WTC11 (cell line): ENCODE data around the gene ATPAF1. TPM values are rescaled to one million over a fixed set of nuclear protein-coding genes. Genes with fewer than 3 reads are reported as not detected.

Source experiments
- ATAC-seq: fragments of 200-7000 bp; cut with Tn5 transposase; 2 replicates; pipeline ENCODE4 v1.10.0; 2021; ENCODE audit warnings: mild to moderate bottlenecking, moderate library complexity
- CTCF ChIA-PET: fragments of 300-600 bp; sonication (Branson Sonifier 250); formaldehyde crosslinking; loops from one replicate; lab custom pipeline; 2021; ENCODE audit warnings: antibody characterized with exemption; lab: Charles Lee
- POLR2A ChIA-PET: fragments of 350-600 bp; sonication (Branson Sonifier 250); formaldehyde crosslinking; loops from one replicate; lab custom pipeline; 2021; ENCODE audit warnings: antibody characterized with exemption; lab: Charles Lee
- DNase-seq: peaks from one replicate; pipeline ENCODE4 v3.0.0; 2021; ENCODE audit warnings: low spot score
- H3K27ac Mint-ChIP-seq: 2 replicates; pipeline ENCODE4 v1.8.0; 2021; ENCODE audit warnings: mixed read lengths
- H3K27me3 Mint-ChIP-seq: 2 replicates; pipeline ENCODE4 v1.8.0; 2021; ENCODE audit warnings: low read depth, mild to moderate bottlenecking, moderate library complexity, mixed read lengths
- H3K36me3 Mint-ChIP-seq: 2 replicates; pipeline ENCODE4 v1.8.0; 2021; ENCODE audit warnings: mixed read lengths
- H3K4me1 Mint-ChIP-seq: 2 replicates; pipeline ENCODE4 v1.8.0; 2022; ENCODE audit warnings: mixed read lengths
- H3K4me3 Mint-ChIP-seq: 2 replicates; pipeline ENCODE4 v1.8.0; 2021; ENCODE audit warnings: mild to moderate bottlenecking, moderate library complexity, mixed read lengths
- H3K9me3 Mint-ChIP-seq: 2 replicates; pipeline ENCODE4 v1.8.0; 2021; ENCODE audit warnings: mixed read lengths
- AFF4 ChIP-seq: sonication (generic); formaldehyde crosslinking; IDR thresholded peaks from 2 replicates; pipeline ENCODE4 v1.8.1; 2023; ENCODE audit warnings: mild to moderate bottlenecking, missing genetic modification reagents, borderline replicate concordance
- CREM ChIP-seq: sonication (generic); formaldehyde crosslinking; IDR thresholded peaks from 2 replicates; pipeline ENCODE4 v1.8.1; 2022; ENCODE audit warnings: mild to moderate bottlenecking, missing genetic modification reagents, moderate library complexity
- ELF4 ChIP-seq: sonication (generic); formaldehyde crosslinking; IDR thresholded peaks from 2 replicates; pipeline ENCODE4 v1.8.1; 2022; ENCODE audit warnings: low read depth, mild to moderate bottlenecking, moderate library complexity, missing genetic modification reagents
- FOXJ3 ChIP-seq: sonication (generic); formaldehyde crosslinking; IDR thresholded peaks from 2 replicates; pipeline ENCODE4 v1.9.0; 2021; ENCODE audit warnings: missing genetic modification reagents, mild to moderate bottlenecking, borderline replicate concordance
- GRHL2 ChIP-seq: fragments of 250-450 bp; sonication (Bioruptor Pico); IDR thresholded peaks from 2 replicates; pipeline ENCODE4 v1.8.0; 2022; ENCODE audit warnings: mild to moderate bottlenecking, moderate library complexity; ENCODE audit not compliant: insufficient replicate concordance, severe bottlenecking
- IRF2 ChIP-seq: sonication (generic); formaldehyde crosslinking; IDR thresholded peaks from 2 replicates; pipeline ENCODE4 v1.8.0; 2022; ENCODE audit warnings: low read depth, missing genetic modification reagents, borderline replicate concordance
- KAT7 ChIP-seq: sonication (generic); formaldehyde crosslinking; IDR thresholded peaks from 2 replicates; pipeline ENCODE4 v1.8.1; 2023; ENCODE audit warnings: missing genetic modification reagents, mild to moderate bottlenecking, borderline replicate concordance
- MXD4 ChIP-seq: fragments of 250-450 bp; sonication (Bioruptor Pico); IDR thresholded peaks from 2 replicates; pipeline ENCODE4 v1.8.0; 2021; ENCODE audit warnings: mild to moderate bottlenecking, moderate library complexity, borderline replicate concordance
- NFATC4 ChIP-seq: fragments of 250-450 bp; sonication (Bioruptor Pico); IDR thresholded peaks from 2 replicates; pipeline ENCODE4 v1.9.0; 2021; ENCODE audit warnings: mild to moderate bottlenecking
- RELA ChIP-seq: sonication (generic); formaldehyde crosslinking; IDR thresholded peaks from 2 replicates; pipeline ENCODE4 v1.8.1; 2022; ENCODE audit warnings: missing genetic modification reagents, mild to moderate bottlenecking, borderline replicate concordance
- SP1 ChIP-seq: sonication (generic); formaldehyde crosslinking; conservative IDR thresholded peaks from 2 replicates; pipeline ENCODE4 v1.8.1; 2022; ENCODE audit warnings: missing genetic modification reagents
- STAT6 ChIP-seq: sonication (generic); formaldehyde crosslinking; conservative IDR thresholded peaks from 2 replicates; pipeline ENCODE4 v1.8.1; 2023; ENCODE audit warnings: mild to moderate bottlenecking, low read depth, missing genetic modification reagents, moderate library complexity
- USF2 ChIP-seq: sonication (generic); formaldehyde crosslinking; IDR thresholded peaks from 2 replicates; pipeline ENCODE4 v1.8.1; 2023; ENCODE audit warnings: mild to moderate bottlenecking, missing genetic modification reagents, moderate library complexity
- ZBTB21 ChIP-seq: sonication (generic); formaldehyde crosslinking; IDR thresholded peaks from 2 replicates; pipeline ENCODE4 v1.8.1; 2023; ENCODE audit warnings: mild to moderate bottlenecking, missing genetic modification reagents, borderline replicate concordance
- ZNF219 ChIP-seq: sonication (generic); formaldehyde crosslinking; IDR thresholded peaks from 2 replicates; pipeline ENCODE4 v1.8.0; 2023; ENCODE audit warnings: missing genetic modification reagents, mild to moderate bottlenecking, borderline replicate concordance
- ZNF317 ChIP-seq: sonication (generic); formaldehyde crosslinking; IDR thresholded peaks from 2 replicates; pipeline ENCODE4 v1.8.1; 2023; ENCODE audit warnings: low read depth, mild to moderate bottlenecking, moderate library complexity, missing genetic modification reagents, borderline replicate concordance
- ZNF512 ChIP-seq: sonication (generic); formaldehyde crosslinking; IDR thresholded peaks from 2 replicates; pipeline ENCODE4 v1.8.1; 2022; ENCODE audit warnings: missing genetic modification reagents, borderline replicate concordance
- total RNA-seq: library from RNA; stranded (reverse); gene quantifications from 3 replicates; pipeline ENCODE4 v1.2.3, GENCODE V29; 2021
- TF ChIP-seq, protein P1 (sequence below): sonication (generic); formaldehyde crosslinking; IDR thresholded peaks from 2 replicates; pipeline ENCODE4 v1.8.0; 2022; ENCODE audit warnings: mild to moderate bottlenecking, missing genetic modification reagents

ATPAF1 gene
- total RNA-seq, 1 experiment from 2014 or later = 35.7 TPM

DNA sequence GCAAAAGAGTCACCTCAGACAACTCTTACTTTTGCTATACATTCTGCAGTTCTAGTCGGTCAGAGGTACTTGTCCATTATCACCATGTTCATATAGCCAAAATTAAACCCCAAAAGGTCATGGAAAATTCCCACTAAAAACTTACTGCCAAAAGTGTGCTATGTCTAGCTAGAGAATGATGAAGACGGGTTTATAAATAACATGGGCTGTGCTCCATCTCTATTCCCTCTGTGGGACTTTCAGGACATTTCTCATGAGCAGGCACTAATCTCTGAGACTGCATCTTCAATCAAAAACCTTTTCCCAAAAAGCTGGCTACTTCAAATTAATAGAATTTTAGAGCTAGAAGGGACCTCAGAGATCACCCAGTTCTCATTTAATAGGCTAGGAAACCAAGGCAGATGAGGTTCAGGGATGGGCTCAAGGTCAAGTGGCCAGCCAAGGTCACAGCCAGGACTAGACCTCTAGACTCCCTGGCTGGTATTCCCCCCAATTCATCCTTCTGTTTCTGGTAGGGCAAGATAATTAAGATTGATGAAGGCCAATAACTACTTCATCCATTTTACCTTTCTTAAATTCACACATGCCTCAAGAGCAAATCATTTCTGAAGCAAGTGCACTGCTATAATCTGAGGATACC is 30.6 kb downstream of the ATPAF1 start (continued):
- no peak for TF ChIP-seq STAT6 (CRISPR knock-in tag)
- TF ChIP-seq ZBTB21 (CRISPR knock-in tag) = no peak
- TF ChIP-seq SP1 (CRISPR knock-in tag) = no peak
- no peak for TF ChIP-seq AFF4 (CRISPR knock-in tag)
- TF ChIP-seq RELA (CRISPR knock-in tag) = no peak
- TF ChIP-seq USF2 = no peak
- no peak for TF ChIP-seq MXD4 (CRISPR knock-in tag)
- TF ChIP-seq NFATC4 = no peak
- no peak for TF ChIP-seq ZNF219 (CRISPR knock-in tag)
- TF ChIP-seq GRHL2 (CRISPR knock-in tag) = no peak

- ChIA-PET CTCF (interaction anchor here (1.0 to 2.0 kb wide), 3 partner anchors 11 to 113 kb away, joined by 3 to 7 read pairs (median 4); no protein-coding TSS in a partner anchor), POLR2A (no interaction called here)
- DNase-seq (no peak), ATAC-seq (no peak)
- Mint-ChIP-seq H3K36me3 (peaks cover 9% of the 10 kb centered on the region; the same call in 1 of the 2 replicates), H3K4me3 (no peak overlapping the region), H3K27me3 (no peaks in the 10 kb centered on the region; the same call in 1 of the 2 replicates), H3K9me3 (no peaks in the 10 kb centered on the region), H3K4me1 (no peaks in the 10 kb centered on the region), H3K27ac (no peak overlapping the region)
- TF ChIP-seq AFF4 (CRISPR knock-in tag) = no peak
These were observed 33.0 kb downstream of the ATPAF1 start for GRCh38 chr1:46635205-46635604.

DNA sequence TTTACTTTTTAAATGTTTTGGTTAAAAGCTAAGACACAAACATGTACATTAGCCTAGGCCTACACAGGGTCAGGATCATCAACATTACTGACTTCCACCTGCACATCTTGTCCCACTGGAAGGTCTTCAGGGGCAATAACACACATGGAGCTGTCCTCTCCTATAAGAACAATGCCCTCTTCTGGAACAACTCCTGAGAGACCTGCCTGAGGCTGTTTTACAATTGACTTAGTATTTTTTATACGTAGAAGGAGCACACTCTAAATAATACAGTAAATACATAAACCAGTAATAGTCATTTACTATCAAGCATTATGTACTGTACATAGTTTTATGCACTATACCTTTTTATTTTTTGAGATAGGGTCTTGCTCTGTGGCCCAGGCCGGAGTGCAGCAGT is 37.4 kb downstream of the ATPAF1 start:
- ATAC-seq (no peak), DNase-seq (no peak)
- no peaks in the 10 kb centered on the region; the same call in 1 of the 2 replicates for H3K27me3 Mint-ChIP-seq
- peaks cover 6% of the 10 kb centered on the region; the same call in 1 of the 2 replicates for H3K36me3 Mint-ChIP-seq
- no peaks in the 10 kb centered on the region for H3K9me3 Mint-ChIP-seq
- no peak overlapping the region for H3K4me3 Mint-ChIP-seq
- CTCF ChIA-PET = interaction anchor here (0.7 to 1.4 kb wide), 5 partner anchors 8 to 188 kb away, joined by 3 to 8 read pairs (median 3); partner anchors contain the start of gene MKNK1
- POLR2A ChIA-PET = no interaction called here
- no peak overlapping the region for H3K27ac Mint-ChIP-seq
- no peaks in the 10 kb centered on the region for H3K4me1 Mint-ChIP-seq
- TF ChIP-seq FOXJ3 (CRISPR knock-in tag) (no peak), IRF2 (CRISPR knock-in tag) (no peak), CREM (CRISPR knock-in tag) (no peak), ELF4 (CRISPR knock-in tag) (no peak), KAT7 (CRISPR knock-in tag) (no peak), ZNF317 (no peak), ZNF512 (CRISPR knock-in tag) (no peak), NFATC4 (no peak)
- TF ChIP-seq, protein P1, sequence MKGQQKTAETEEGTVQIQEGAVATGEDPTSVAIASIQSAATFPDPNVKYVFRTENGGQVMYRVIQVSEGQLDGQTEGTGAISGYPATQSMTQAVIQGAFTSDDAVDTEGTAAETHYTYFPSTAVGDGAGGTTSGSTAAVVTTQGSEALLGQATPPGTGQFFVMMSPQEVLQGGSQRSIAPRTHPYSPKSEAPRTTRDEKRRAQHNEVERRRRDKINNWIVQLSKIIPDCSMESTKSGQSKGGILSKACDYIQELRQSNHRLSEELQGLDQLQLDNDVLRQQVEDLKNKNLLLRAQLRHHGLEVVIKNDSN (CRISPR knock-in tag) = no peak
